Measurements from ENCODE around the gene KIAA1217.

- TF ChIP-seq CTCF (IDR thresholded peaks at IDR 0.05) (no peak), POLR2AphosphoS5 (IDR thresholded peaks at IDR 0.05; ENCODE audit: insufficient read depth in 1 of 2, low read depth in 1 of 2) (no peak), POLR2A (IDR thresholded peaks at IDR 0.05) (no peak)
Measured at GRCh38 chr10:24589265-24589664, 380.3 kb downstream of the KIAA1217 start.
